NCI-H128 (cell line): ENCODE data around the gene TLN1.

Experiments
- DNase-seq: peaks from one replicate; lab custom pipeline; 2025; ENCODE audit not compliant: unreplicated experiment; lab: John Stamatoyannopoulos, UW

Gene TLN1

DNA sequence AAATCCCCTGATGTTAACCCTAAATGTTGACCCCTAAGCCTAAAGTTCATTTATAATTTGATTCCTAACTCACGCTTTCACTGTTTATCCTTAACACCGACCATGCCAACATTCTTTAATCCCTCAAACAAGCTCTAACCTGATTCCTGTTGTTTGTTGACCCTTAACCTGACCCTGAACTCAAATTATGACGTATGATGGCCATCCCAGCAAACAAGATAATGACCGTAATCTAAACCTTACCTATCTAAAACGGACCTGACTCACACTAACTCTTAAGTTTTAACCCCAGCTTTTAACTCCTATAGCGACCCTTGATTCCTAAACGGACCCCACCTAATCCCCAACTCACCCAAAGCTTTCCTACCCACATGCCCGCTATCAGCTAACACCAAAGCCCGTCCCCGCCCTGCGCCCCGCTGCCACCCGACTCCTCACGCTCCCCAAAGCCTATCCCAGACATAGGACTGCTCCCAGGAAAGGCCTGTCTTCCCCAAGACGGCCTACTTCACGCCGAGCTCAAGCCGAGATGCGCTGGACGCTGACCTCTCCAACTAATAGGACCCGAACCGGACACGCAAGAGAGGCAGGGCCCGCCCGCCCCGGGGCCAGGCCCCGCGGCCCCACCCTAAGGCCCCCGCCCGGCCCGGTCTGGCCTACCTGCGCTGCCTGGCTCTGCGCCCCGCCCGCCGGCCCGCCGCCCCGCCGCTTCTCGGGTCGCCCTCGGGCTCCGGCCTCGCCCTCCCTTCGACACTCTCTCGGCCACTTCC lies 395 bp downstream of the TLN1 start:
- no peak for DNase-seq

DNA sequence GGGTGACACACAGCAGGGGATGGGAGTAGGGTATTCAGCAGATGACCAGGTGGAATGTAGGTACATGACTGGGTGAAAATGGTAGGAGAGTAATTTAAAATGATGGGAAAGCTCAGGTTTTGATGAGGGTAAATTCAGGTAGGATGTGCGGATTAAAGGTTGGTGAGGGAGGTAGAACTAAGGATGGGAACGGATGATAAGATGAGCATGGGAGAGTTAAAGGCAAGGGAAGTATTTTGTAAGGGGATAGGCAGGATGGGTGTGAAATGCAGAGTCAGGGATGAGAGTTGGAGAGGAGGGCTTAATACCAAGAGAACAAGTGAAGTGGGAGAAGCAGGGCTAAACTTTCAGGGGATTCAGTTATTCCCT lies 1.5 kb downstream of the TLN1 start:
- DNase-seq: no peak

DNA sequence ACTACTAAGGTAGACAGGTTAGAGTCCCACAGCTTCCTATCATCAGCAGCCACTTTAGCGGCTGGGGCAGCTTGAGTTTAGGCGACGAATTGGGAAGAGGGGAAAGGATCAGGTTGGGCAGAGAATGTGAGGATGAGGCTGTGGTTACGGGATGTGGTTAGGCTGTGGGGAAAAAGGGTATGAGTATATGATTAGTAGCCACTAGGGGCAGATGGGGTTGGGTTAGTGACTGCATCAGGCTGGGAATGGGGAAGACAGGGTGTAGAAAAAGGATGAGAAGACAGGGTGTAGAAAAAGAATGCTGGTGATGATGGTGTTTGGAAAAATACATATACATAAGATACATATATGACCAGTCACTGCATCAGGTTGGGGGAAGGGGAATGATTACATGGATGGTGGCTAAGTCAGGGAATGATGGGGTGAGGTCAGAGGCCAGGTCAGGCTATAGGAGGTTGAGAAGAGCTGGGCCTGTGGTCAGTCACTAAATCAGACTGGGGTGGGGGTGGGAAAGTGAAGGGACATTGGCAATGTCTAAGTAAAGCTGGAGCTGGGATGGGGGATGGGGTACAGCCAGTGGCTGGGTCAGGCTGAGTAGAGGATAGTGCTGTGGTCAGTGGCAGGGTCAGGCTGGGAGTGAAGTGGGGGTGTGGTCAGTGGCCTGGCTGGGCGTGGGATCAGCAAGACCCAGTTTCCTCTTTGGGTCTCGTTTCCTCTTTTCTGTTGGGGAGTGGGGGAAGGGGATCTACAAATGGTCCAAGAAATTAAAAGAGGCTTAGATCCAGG lies 2.1 kb downstream of the TLN1 start:
- no peak for DNase-seq

DNA sequence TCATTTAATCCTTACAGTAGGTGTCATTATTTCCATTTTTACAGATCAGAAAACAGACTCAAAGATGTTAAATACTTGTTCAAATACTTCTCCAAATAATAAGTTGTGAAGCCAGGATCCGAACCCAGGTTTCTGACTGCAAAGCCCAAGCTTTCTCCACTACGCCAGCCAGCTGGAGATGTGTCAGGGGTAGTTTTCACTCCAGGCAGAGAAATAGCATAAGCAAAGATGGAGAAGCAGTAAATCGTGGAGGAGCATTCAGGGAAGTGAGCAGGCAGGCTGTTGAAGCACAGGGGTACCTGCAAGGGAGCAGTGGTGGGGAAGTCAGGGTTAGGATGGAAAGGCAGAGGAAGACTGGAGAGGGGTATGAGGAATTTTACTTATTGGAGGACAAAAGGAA lies 2.9 kb downstream of the TLN1 start:
- no peak for DNase-seq

DNA sequence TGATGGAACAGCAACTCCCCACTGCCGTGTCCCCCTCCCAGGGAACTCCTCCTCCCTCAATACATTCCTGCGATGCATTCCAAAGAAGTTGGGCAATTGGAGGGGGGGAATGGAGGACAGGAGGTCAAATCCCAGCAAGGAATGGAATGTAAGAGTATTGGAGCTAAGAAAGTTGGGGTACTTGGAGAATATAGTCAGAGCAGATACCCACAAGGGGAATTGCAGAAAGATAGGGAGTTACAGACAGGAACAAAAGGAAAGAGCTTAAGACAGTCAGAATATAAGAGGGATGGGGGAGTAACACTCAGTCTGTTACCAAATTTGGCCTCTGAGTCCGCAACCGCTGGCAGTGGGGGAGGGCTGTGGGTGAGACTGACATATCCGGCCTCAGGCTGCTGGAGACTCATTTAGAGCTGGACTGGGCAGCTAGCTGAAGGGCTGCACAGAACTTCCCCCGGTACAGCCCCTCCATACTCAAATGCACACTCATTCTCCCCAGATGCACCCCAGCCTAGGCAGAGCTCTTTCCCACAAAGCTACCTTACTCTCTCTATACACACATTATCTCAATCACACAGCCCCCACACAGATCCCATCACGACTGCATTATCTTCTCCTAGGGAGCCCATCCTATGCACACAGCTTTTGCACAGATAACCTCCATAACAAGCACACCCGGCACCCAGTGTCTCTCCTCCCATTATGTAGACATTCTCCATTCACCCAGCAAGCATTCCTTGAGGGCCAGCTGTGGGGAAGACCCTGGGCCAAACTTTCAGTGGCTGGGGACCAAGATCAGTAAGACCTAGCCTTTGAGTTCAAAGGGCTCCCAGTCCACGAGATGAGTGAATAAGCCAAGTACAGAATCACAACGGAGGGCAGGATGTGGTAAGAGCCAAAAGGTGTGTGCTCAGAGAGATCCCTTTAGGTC lies 3.7 kb downstream of the TLN1 start:
- no peak for DNase-seq

DNA sequence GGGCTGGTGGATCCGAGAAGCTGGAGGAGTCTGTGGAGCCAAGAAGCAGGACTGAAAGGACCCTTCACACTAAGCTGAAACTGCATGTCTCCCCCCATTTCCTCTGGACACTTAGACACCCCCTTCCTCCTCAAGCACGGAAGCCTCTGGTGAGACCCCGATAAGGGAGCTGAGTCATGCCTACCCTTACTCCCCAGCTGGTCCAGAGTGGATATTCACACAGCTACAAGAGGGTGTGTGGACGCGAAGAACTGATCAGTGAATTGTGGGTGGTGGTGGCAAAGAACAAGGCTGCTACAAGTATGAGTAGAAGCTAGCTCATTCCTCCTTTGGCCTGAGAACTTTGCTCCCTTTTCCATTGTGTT lies 4.3 kb downstream of the TLN1 start:
- DNase-seq: no peak

DNA sequence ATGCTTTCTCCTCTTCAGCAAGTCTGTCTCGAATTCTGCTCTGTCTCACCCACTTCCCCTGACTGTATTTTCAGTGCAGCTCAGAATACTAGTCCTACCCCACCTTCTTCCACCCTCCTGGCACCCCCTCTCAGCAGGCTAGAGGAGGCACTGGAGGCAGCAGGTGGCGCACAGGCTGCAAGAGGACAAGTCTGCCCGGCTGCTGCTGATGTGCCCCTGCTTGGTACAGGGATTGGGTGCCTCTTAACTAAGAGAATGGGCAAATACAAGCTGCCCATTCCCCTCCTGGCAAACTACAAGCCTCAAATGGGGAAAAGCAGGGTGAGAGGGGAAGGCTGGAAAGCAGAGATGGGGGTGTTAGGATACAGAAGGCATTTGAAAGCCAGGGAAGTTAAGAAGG lies 5.1 kb downstream of the TLN1 start:
- DNase-seq: no peak

DNA sequence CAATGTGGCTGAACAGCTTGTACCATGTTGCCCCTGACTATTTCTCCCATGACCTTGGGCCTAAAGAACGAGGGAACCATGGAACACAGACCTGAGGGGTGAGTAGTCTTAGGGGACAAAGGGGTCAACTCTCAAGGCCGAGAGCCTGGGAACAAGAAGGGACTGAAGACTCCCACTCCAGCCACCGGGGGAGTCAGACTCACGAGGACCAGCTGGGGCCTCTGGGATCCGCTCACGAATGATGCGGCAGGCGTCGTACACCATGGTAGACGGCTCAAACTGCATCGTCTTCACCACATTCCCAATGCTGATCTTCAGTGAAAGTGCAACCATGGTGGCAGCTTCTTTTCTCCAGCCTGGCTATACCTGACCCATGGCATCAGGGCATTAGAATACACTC lies 6.6 kb downstream of the TLN1 start:
- DNase-seq: no peak

DNA sequence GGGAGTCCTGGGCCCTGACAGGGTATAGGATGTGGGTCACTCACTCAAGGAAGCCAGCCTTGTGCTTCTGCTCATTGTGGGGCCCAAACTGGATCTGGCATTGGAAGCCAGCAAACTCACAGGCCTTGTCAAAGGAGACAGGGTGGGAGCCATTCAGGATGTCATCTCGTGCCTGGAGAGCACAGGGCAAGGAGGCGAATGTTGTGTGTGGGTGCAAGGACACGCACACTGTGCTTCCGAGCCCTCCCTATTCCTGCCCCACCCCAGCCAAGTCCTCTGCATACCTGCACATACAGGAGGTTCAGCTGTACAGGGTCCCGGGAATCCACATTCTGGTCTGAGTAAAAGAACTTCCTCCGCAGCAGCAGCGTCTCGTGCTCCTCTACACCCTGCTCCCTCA lies 8.1 kb downstream of the TLN1 start:
- no peak for DNase-seq

DNA sequence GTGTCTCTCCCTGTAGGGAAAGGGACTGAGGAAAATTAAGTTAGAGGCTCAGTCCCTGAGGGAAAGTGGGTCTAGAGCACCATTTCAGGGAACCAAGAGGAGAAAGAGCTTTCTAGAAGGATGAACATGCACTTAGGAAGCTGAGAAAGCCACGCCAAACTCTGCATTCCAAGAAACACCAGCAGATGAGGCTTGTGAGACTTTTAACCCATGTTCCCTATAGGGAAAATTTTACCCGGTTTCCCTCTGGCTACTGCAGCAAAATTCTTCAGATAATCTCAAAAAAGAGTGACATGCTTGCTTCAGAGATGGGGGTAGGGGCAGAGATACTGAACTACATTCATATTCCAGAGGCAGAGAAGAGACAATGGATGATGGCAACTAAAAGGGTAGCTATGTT lies 8.6 kb downstream of the TLN1 start:
- DNase-seq: no peak

DNA sequence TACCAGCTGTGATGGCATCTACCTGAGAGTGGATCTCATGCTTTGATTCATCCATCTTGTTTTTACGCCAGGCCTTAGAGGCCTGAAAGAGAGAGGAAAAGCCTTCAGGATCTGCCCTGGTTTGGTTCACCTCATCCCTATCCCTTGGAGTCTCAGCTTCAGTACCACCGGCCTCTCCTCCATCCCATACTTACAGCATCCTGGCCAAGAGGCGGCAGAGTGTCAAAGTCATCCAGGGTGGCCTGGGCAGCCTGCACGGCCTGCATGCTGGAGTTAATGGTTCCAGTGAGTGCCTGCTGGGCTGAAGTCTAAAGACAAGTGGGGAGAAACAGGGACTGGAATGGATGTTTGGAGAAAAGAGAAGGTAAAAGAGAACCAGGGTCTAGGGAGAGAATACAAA lies 12.4 kb downstream of the TLN1 start:
- DNase-seq: no peak

DNA sequence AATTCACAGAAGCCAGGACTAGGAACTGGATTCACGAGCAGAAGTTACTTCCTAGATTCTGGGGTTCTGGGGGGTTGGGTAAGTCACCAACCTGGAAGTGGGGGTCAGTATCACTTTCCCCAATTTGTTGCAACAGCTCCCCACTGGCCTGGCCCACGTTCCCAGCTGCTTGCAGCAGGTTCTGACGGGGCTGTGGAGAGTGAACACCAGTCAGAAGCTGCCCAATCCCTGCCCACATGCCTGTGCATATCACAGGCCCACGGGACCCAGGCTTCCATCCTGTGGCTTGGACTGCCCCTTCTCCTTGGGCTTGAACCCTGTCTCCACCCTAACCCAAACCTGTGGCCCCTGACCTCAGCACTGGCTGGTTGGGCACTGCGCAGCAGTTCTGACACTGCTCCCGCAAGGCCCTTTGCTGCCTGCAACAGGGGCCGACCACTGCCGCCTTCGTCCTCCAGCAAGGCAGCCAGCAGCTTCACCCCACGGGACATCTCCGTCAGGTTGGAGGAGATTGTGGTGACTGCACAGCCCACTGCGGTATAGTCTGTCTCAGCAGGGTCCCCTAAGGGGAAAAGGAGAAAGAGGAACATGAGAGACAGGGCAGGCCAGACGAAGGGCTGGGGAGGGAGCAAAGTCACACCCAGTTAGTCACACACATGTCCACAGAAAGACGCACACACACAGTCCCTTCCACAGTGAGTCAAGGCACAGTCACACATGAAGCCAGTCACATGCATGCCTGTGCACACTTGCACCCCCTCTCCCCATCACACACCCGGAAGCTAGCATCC lies 13.1 kb downstream of the TLN1 start:
- DNase-seq: no peak

DNA sequence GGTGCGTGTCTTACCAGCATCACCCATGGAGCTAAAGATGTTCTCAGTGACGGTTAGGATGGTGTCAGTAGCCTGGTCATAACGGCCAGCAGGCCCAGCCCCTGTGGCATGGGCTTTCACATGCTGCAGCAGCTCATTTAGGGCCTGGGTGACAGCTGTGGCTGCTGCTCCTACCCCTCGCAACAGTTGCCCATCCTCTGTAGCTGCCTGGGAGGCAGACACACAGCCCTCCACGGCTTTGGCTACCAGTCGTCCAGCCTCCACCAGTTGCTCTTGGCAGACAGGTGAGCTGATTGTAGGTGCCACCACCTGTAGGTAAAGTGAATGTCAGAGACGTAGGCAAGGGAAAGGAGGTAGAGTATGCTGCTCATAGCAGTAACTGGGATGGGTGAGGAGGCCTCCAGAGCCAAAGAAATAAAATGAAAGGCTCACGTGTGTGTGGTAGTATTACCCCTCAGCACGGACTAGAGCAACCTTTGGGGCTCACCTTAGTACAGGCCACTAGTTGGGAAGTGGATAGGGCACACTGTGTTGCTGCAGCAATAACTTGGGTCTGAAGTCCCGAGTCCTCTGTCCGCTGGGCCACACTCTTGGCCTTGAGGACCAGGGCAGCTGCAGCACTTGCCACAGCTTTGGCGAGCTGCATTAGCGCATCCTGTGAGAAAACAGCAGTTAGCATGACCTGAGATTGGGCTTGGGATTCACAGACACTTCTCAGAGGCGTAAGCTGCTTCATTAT lies 14.7 kb downstream of the TLN1 start:
- no peak for DNase-seq

DNA sequence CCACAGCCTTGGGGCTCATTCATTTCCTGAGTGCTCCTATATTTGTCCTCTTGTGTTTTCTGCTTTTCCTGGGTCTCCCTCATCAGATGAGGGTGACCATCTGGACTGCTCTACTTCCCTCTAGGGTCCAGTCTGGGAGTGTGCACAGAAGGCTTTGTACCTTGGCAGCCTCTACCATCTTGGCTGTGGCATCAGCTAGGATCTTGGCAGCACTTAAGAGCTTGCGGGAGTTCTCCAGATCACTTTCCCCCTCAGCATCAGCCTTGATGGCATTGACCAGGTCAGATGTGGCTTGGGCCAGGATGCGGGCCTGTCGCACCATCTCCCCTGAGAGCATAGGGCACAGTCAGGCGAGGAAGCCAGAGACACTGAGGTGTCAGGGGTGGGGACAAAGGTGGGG lies 15.8 kb downstream of the TLN1 start:
- no peak for DNase-seq

DNA sequence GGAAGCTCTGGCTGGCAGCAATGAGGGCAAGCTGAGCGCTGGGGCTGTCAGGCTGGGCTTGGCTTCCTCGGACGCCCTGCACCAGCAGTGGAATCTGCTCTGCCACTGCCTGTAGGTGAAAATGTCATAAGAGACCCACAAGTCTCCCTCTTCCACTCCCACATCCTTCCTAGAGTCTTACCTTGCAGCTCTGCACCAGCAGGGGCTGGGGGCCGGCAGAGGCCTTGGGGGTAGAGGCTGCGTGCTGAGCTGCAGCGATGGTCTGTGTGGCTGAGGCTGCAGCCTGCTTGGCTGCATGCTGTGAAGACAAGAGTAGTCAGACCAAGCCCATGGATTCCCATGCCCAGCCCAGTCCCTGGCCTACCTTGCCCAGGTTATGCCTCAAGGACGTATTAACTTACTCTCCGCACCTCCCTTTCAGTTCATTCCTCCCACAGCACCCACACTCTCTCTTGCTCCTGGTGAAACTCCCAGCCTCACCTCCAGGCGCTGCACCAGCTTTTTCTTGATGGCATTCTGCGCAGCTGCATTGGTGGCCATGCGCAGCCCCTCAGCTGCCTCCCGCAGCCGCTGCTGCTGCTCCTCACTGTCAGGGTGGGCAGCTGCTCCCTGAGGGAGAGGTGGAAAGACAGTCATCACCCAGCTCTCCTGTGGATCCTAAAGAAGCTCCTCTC lies 17.3 kb downstream of the TLN1 start:
- no peak for DNase-seq

DNA sequence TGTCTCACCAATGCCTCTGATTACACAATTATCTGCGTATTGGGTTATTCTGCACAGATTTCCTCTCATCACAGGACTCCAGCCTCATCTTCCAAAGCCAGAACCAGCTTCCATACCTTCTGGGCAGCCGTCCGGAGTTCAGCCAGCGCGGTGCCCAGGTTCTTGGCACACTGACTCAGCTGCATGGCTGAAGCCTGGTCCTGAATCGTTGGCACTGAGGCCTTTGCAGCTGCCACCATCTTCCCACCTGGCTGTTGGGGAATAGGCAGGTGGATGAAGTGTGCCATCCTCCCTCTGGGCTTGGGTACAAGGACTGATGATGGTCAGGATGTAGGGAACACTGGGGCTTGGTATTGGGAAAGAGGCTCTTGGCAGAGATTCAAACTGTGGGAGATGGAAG lies 17.9 kb downstream of the TLN1 start:
- DNase-seq: no peak

DNA sequence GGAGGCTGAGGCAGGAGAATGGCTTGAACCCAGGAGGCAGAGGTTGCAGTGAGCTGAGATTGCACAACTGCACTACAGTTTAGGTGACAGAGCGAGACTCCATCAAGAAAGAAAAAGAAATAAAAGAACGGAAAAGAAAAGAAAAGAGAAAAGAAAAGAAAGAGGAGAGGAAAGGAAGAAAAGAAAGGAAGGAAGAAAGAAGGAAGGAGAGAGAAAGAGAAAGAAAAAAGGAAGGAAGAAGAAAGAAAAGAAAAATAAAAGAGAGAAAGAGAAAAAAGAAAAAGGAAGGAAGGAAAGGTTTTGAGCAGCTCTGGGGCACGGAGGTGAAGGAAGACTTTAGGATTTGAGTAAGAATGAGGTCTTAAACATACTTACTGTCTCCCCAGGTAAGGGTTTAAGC lies 18.4 kb downstream of the TLN1 start:
- DNase-seq: no peak

DNA sequence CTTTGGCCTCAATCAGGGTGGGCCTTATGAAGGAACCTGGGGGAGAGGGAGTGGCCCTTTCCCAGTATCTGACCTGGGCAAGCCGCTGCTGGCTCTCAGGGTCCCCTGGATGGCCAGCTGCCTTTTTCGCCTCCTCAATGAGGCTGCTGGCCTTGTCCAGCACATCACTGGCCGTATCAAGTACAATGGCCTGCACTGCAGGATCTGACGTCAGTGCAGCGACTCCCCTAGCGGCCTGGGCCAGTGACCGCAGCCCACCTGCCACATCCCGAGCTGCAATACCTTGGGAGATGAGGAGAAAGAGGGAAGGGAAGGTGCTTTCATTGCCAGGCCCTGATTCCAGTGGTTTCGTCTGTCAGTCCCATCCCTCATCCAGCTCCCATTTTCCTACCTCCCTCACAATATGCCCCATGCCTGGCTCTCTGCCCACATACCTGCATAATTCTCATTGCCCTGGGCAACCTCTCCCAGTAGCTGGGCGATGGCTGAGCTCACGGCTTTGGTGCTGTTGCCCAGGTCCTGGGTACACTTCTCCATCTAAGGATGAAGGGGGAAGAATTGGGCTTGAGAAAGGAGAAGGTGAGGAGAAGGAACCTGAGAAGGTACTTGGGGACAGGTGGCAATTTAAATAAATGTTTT lies 19.1 kb downstream of the TLN1 start:
- no peak for DNase-seq
